ENCODE results near the gene NEDD4L.
"Not testable (repeated sequence)": the region's sequence is repeated elsewhere in the genome, so short reads cannot be mapped to it uniquely, and the experiment has no call there.

Gene NEDD4L

DNA sequence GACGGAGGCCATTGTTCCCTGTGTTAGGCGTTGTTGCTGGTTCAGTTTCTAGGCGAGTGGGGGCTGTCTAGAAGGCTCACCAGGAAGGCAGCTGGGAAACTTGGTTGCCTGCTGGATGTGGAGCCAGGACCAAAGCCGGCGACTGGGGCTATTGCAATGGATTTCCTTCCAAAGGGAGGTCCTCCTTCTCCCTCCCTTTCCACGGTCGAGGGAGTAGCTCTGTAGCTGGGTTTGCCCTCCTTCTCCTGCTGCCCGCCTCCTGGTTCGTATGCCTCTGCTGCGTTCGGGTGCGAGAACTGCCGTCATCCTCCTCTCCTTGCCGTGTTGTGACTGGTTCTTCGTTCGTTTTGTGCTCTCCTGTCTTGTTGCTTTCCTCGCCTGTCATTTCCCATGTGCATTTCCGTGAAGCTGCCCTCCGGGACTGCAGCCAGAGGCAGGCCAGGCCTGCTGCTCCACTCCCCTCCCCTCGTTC, 203.4 kb downstream of the NEDD4L start:
- DNase-seq = no peak

GRCh38 chr18:58249712-58250111, 205.7 kb downstream of the NEDD4L start:
- no peak for DNase-seq

DNA sequence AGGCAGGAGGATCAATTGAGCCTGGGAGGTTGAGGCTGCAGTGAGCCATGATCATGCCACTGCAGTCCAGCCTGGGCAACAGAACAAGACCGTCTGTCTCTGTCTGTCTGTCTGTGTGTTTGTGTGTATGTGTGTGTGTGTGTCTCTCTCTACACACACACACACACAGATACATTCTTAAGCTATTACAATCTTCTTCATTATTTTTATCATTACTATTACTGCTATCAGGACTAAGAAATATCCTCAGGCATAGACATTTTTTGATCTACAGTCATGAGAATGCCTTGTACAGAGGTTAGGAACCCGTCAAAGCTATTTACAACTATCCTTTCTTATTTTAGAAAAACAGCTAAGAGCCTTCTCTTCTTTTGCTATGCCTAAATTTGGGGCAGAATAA, 207.4 kb downstream of the NEDD4L start:
- no peak for DNase-seq

DNA sequence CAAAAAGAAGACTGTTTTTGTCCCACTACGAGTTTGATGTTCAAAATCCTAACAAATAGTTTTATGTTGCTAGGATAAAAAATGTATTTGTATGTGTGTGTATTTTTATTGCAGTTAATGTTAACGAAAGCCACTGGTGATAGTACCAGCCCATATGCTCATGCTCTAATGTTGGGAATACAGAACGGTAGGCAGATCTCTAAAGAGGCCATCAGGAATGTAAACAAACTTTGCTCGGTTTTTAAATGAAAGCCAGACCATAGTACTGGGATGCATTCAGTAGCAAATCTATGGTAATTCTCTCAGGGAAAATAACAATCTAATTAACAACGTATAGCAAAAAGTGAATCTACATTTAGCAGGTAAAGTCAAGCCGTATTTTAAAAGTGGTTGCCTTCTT, 208.1 kb downstream of the NEDD4L start:
- no peak for DNase-seq

DNA sequence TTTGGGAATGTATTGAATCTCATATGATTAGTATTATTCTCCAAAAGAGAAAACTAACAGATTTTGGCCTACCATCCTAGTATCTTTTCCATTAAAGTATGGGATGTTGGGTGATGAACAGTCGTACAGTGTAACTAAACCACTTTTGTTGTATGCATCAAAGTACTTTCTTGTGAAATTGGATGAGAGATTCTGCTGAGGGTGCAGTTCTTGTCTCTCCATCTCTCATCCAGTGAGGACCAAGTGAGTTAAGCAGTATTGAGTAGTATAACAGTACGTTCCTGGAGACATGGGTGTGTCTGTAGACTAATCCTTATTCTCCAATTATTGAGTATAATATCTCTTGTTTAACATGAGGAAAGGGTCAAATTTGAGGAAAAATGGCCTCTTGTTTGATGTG, 209.3 kb downstream of the NEDD4L start:
- no peak for DNase-seq

DNA sequence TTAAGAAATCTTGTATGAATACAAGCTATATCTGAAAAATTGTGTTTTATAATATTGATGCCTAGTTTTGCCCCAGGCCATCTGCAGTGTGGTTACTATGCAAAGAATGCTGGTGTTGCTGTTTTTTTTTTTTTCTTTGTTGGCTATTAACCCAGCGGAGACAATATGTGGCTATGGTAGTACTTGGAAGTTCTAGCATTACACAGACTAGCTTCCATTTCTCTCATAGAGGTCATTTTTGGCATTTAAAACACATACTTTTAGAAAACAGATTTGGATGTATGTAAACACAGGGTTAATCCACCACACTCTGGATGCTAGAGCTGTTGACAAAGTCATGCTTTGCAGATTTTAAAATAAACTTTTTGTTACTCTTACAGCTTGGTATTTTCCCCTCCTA, 209.8 kb downstream of the NEDD4L start:
- no peak for DNase-seq

- peak; percentile 30 for DNase-seq
These were observed 211.0 kb downstream of the NEDD4L start for GRCh38 chr18:58254873-58255511.

- no peak for DNase-seq
These were observed 211.8 kb downstream of the NEDD4L start for GRCh38 chr18:58255701-58256311.

DNA sequence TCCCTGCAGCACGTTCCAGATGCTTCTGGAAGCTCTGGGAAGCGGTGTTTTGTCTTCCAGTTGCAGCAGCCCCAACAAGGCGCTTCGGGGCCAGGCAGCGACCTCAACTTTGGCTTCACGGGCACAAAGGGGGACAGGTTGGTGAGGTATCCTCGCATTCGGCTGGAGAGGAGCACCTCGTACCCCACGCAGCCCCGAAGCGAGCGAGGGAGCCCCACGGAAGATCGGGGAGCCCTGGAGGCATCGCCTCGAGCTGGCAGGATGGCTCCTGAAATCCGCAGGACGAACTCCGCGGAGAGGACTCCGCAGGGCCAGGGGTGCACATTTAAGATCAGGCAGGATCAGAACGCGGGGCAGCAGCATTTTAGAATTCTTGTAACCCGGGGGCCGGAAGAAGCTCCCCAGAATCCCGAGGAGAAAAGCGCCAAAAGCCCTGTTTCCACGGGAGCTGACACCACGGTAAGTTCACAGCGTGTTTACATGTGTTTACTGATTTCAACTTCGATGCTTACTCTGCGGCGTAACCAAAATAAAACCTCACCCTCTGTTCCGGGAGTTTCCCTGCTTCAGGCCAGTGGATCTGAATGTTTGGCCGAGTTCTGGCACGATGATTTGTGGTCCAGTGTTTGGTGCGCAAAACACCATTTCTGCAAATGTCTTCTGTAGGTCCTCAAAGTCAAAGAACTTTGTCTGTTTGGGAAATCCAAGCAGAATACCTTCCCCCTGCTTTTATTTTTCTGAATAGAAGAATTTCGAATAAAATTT, 212.5 kb downstream of the NEDD4L start:
- DNase-seq = no peak

GRCh38 chr18:58257461-58257860, 213.4 kb downstream of the NEDD4L start:
- no peak for DNase-seq

DNA sequence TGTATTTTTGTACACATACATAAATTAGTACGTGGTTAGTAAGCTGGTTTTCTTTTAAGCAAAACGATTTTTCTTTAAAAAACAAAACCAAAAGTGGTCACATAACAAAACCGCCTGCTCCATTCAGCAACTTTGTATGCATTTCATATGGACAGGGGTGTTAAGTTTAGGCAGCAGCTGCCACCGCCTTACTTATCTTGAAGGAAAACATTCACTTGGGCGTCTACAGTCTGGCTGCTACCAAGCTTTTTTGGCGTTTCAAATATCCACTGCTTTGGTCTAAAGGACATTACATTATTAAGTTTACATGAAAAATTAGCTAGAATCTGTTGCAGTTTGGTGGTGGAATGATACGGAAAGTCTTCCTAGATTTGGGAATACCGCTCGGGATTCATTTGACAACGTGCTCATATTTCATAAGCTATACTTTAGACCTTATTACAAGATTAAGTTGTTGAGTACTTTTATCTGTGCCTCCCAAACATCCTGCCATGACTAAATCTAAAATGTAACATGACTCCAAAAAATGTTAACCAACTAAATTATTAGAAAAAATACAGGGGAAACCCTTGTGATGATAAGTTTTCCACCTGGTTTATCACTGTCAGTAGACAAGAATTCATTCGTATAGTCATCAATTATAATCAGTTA, 214.8 kb downstream of the NEDD4L start:
- DNase-seq = no peak

DNA sequence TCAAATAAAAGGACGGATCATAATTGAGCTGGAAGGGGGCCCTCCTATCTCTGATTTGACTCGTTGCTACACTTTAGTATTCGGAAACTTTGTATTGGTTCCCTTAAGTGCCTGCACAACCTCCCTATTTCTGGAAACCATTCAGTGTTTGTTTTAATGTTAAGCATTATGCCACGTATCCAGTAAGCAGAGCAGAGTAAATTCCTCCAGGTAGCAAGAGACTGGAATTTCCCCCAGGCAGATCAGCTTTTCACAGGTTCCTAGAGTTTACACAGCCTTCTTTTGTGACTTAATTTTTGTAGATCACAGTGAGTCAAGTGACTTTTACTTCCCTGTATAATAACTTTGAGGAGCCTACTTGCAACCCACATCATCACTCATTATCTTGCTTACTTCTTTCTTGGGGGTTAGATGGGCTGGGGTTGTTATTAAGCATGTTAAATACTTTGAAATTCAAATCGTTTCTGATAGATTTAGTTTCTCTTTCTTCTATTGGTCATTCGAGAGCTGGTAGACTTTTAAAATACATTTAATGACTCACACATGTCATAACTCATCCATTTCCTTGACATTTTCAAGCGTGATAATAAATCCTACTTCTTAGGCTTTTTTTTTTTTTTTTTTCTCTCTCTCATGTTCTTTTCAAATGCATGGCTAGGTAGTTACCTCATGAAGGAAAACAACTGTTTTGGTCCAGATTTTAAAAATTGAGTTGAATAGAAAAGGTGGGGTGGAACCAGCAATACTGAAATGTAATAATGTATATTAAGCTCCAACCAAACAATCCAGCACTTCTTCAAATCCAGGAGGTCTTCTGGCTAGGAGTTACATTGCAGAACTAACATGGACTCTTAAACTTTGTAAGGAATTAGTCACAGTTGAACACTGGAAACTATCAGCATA, 219.3 kb downstream of the NEDD4L start:
- DNase-seq = no peak

- no peak for DNase-seq
These were observed 220.0 kb downstream of the NEDD4L start for GRCh38 chr18:58264075-58264474.

DNA sequence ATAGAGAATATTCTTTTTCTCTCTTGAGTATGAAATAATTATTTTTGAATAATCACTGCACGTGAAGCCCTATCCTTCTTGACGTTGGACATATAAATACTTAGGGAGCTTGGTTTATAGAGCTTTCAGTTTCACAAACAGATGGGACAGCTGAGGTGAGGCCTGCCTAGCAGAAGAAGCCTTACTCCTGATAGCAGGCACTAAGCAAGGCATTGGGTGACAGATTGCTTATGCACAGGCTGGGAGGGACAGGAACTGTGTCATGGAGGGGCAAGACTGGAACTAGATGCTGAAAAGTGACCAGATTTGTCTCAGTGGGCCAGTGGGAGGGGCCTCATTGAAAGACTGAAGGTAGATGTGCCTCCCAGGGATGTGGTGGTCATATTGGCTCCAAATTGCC, 220.8 kb downstream of the NEDD4L start:
- no peak for DNase-seq

DNA sequence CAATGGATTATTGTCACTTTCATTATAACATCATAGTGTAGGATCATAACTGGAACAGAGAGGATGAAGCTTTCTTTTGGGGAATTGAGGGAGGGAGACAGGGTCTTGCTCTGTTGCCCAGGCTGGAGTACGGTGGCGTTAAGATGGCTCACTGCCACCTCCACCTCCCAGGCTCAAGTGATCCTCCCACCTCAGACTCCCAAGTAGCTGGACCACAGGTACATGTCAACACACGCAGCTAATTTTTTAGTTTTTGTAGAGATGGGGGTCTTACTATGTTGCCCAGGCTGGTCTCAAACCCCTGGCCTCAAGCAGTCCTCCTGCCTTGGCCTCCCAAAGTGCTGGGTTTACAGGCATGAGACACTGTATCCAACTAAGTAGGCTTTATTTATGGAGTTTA, 221.5 kb downstream of the NEDD4L start:
- DNase-seq = not testable (repeated sequence)

- DNase-seq = no peak
These were observed 222.3 kb downstream of the NEDD4L start for GRCh38 chr18:58266291-58266690.

- DNase-seq = no peak
These were observed 223.5 kb downstream of the NEDD4L start for GRCh38 chr18:58267493-58267892.

GRCh38 chr18:58268849-58269248, 224.8 kb downstream of the NEDD4L start:
- DNase-seq = no peak

DNA sequence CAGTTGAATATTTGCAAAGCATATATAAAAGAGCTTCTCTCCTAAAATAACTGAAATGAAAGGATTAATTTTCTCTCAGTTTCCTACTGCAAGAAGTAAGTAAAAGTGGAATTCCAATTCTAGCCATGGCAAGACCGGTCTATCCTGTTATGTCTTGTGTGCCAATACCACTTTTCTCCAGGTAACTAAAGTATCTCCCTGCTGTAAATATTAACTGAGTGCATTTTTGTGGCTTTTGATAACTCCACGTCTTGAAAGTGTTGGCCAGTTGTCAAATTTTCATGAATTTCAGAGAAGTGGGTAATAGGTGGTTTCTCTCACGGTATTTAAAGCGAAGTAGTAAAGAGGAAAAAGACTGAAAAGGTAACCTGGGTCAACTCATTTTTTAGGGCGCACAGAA, 225.9 kb downstream of the NEDD4L start:
- no peak for DNase-seq

DNA sequence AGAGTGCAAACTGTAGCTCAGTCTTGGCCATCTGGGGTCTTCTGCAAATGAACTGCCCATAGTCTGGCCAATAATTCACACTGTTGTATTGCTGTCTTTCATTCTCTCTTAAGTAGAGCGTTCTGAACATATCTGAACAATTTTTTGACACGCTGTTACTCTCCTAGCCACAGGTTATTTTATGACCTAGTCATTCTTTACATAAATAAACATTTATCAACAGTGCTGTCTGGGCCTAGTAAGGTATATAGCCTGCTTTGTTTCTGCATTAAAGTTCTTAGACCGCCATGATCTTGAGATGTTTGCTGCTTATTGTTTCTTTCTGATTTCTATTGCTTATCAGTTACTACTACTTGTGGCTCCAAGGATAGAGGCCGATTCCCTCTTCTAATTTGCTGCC, 226.4 kb downstream of the NEDD4L start:
- DNase-seq = no peak

DNA sequence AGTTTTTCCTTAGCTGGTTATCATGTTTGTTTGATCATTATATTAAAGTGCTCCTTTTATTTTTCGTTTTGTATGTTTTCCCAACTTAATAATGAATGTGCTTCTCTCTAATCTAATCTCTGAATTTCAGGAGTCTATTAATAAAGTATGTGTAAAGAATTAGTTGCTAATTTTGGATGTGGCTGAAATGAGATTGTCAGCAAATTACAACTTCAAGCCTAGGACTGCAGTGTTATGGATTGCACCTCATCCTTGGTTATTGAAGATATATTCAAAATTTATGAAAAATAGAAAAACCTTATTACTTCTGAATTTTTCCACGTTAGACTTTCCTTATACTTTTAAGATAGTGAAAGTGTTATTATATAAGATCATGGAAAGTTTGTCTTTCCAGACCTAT, 227.7 kb downstream of the NEDD4L start:
- no peak for DNase-seq

- no peak for DNase-seq
These were observed 228.2 kb downstream of the NEDD4L start for GRCh38 chr18:58272209-58272608.
